ENCODE data around the gene WLS.

DNA sequence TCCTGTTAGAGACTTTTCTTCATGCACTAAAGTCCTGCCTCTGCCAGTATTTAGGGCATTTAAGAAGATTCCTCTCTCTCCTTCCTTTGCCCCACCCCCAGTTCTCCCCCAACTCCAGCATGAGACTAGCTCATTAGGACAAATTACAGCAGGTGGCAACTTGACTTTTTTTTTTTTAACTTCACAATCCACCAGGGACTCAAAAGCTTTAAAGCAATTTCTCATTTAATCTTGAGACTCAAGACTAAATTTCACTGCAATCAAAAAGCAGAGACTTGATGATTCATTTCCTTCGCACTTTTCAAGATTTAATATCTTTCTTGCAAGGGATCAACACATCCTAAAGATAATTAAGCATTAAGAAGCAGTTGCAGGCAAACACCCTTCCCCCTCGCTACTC is 74.9 kb downstream of the WLS start:
- TF ChIP-seq TCF12 (IDR thresholded peaks at IDR 0.05; ENCODE audit: low read depth) (no peak), TAF1 (IDR thresholded peaks at IDR 0.05; ENCODE audit: low read depth) (no peak), ZBTB7A (IDR thresholded peaks at IDR 0.05; ENCODE audit: low read depth) (no peak), EP300 (IDR thresholded peaks at IDR 0.05; ENCODE audit: borderline replicate concordance) (no peak), RAD21 (IDR thresholded peaks at IDR 0.05; ENCODE audit: low read depth) (no peak), NFIC (IDR thresholded peaks at IDR 0.05) (no peak), CREB1 (IDR thresholded peaks at IDR 0.05; ENCODE audit: low read depth) (no peak), YY1 (IDR thresholded peaks at IDR 0.05; ENCODE audit: low read depth) (no peak)
- TF ChIP-seq, protein P1, sequence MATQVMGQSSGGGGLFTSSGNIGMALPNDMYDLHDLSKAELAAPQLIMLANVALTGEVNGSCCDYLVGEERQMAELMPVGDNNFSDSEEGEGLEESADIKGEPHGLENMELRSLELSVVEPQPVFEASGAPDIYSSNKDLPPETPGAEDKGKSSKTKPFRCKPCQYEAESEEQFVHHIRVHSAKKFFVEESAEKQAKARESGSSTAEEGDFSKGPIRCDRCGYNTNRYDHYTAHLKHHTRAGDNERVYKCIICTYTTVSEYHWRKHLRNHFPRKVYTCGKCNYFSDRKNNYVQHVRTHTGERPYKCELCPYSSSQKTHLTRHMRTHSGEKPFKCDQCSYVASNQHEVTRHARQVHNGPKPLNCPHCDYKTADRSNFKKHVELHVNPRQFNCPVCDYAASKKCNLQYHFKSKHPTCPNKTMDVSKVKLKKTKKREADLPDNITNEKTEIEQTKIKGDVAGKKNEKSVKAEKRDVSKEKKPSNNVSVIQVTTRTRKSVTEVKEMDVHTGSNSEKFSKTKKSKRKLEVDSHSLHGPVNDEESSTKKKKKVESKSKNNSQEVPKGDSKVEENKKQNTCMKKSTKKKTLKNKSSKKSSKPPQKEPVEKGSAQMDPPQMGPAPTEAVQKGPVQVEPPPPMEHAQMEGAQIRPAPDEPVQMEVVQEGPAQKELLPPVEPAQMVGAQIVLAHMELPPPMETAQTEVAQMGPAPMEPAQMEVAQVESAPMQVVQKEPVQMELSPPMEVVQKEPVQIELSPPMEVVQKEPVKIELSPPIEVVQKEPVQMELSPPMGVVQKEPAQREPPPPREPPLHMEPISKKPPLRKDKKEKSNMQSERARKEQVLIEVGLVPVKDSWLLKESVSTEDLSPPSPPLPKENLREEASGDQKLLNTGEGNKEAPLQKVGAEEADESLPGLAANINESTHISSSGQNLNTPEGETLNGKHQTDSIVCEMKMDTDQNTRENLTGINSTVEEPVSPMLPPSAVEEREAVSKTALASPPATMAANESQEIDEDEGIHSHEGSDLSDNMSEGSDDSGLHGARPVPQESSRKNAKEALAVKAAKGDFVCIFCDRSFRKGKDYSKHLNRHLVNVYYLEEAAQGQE (IDR thresholded peaks at IDR 0.05; ENCODE audit: low read depth): no peak
- TF ChIP-seq, protein P2, sequence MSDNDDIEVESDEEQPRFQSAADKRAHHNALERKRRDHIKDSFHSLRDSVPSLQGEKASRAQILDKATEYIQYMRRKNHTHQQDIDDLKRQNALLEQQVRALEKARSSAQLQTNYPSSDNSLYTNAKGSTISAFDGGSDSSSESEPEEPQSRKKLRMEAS (IDR thresholded peaks at IDR 0.05): no peak
